Activated T-cell treated with anti-CD3 and anti-CD28 coated beads, Interleukin-2, amount 50 U/mL, for 72 hours (primary cell): Measurements from ENCODE around the gene C2orf81. TPM values are rescaled to one million over a fixed set of nuclear protein-coding genes. Genes with fewer than 3 reads are reported as not detected.

Experiments
- ATAC-seq, 2 donors: fragments of 150-1000 bp; cut with Tn5 transposase; replicated peaks in 1 of 2; 2 replicates each; pipeline ENCODE4 v1.10.0; 2021; ENCODE audit warnings: moderate library complexity in 2 of 2, mild to moderate bottlenecking in 1 of 2
- DNase-seq, 2 donors: peaks; one replicate each; pipeline ENCODE4 v3.0.0; 2021 to 2022; ENCODE audit warnings: mixed read lengths in 1 of 2
- H3K27ac Mint-ChIP-seq: one replicate; pipeline ENCODE4 v1.8.0; 2022; ENCODE audit warnings: mild to moderate bottlenecking, moderate library complexity, mixed read lengths
- H3K27me3 Mint-ChIP-seq: one replicate; pipeline ENCODE4 v1.8.0; 2022; ENCODE audit warnings: low read depth, mixed read lengths
- H3K36me3 Mint-ChIP-seq, 2 donors: one replicate each; pipeline ENCODE4 v1.8.0; 2022; ENCODE audit warnings: mixed read lengths in 2 of 2, mild to moderate bottlenecking in 1 of 2; ENCODE audit not compliant: insufficient read depth in 2 of 2
- H3K4me1 Mint-ChIP-seq: one replicate; pipeline ENCODE4 v1.8.0; 2022; ENCODE audit warnings: low read depth, mixed read lengths
- H3K4me3 Mint-ChIP-seq, 2 donors: one replicate each; pipeline ENCODE4 v1.8.0; 2022; ENCODE audit warnings: mild to moderate bottlenecking in 2 of 2, mixed read lengths in 2 of 2, moderate library complexity in 2 of 2
- H3K9me3 Mint-ChIP-seq, 2 donors: one replicate each; pipeline ENCODE4 v1.8.0; 2022; ENCODE audit warnings: mixed read lengths in 2 of 2
- total RNA-seq, 2 donors: library from RNA; stranded (reverse); gene quantifications; one replicate each; pipeline ENCODE4 v1.2.3, GENCODE V29; 2022

Gene C2orf81
- total RNA-seq, 2 donors from 2014 or later, result 3.7 to 4.9 TPM

GRCh38 chr2:74384051-74384450, 37.4 kb downstream of the C2orf81 start:
- Mint-ChIP-seq H3K4me1 (peaks cover 18% of the 10 kb centered on the region), H3K27ac (peak overlapping the region; percentile 24)
- ATAC-seq, result no peak

GRCh38 chr2:74383254-74383653, 38.2 kb downstream of the C2orf81 start:
- DNase-seq, result no peak
- no peak overlapping the region for H3K27ac Mint-ChIP-seq

More at GRCh38 chr2:74384051-74384450, 37.4 kb downstream of the C2orf81 start:
- H3K36me3 Mint-ChIP-seq, result no peaks in the 10 kb centered on the region
- no peak for DNase-seq
- H3K27me3 Mint-ChIP-seq, result no peaks in the 10 kb centered on the region
- H3K4me3 Mint-ChIP-seq, result no peak overlapping the region
- H3K9me3 Mint-ChIP-seq, result no peaks in the 10 kb centered on the region

GRCh38 chr2:74381751-74382150, 39.7 kb downstream of the C2orf81 start:
- DNase-seq (no peak), ATAC-seq (no peak)
- no peaks in the 10 kb centered on the region for H3K27me3 Mint-ChIP-seq
- no peak overlapping the region for H3K27ac Mint-ChIP-seq
- no peak overlapping the region for H3K4me3 Mint-ChIP-seq
- H3K36me3 Mint-ChIP-seq, result no peaks in the 10 kb centered on the region
- H3K9me3 Mint-ChIP-seq, result no peaks in the 10 kb centered on the region
- peaks cover 18% of the 10 kb centered on the region for H3K4me1 Mint-ChIP-seq

More at GRCh38 chr2:74383254-74383653, 38.2 kb downstream of the C2orf81 start:
- ATAC-seq, result no peak
- Mint-ChIP-seq H3K36me3 (no peaks in the 10 kb centered on the region), H3K4me1 (peaks cover 18% of the 10 kb centered on the region), H3K27me3 (no peaks in the 10 kb centered on the region), H3K4me3 (no peak overlapping the region), H3K9me3 (no peaks in the 10 kb centered on the region)

GRCh38 chr2:74379851-74380789, 41.3 kb downstream of the C2orf81 start, which contains the start of gene DCTN1:
Gene DCTN1, minus strand, starts transcription at chr2:74380311. Its CDS starts 274 bp downstream, at chr2:74380037.
- H3K36me3 Mint-ChIP-seq, result no peaks in the 10 kb centered on the region
- ATAC-seq, result peak; percentile 37 to 59
- H3K9me3 Mint-ChIP-seq, result no peaks in the 10 kb centered on the region
- DNase-seq, result peak; percentile 8 to 13
- no peaks in the 10 kb centered on the region for H3K27me3 Mint-ChIP-seq
- peak within 1 kb of the TSS; percentile 2 to 6 for H3K4me3 Mint-ChIP-seq
- peaks cover 18% of the 10 kb centered on the region for H3K4me1 Mint-ChIP-seq
- no peak within 1 kb of the TSS for H3K27ac Mint-ChIP-seq

- Mint-ChIP-seq H3K27ac (no peak overlapping the region), H3K9me3 (no peaks in the 10 kb centered on the region)
Observed at GRCh38 chr2:74378007-74378406, 43.4 kb downstream of the C2orf81 start.

GRCh38 chr2:74375838-74376237, 45.6 kb downstream of the C2orf81 start:
- DNase-seq (no peak), ATAC-seq (no peak)
- H3K4me3 Mint-ChIP-seq, result no peak overlapping the region
- no peaks in the 10 kb centered on the region for H3K27me3 Mint-ChIP-seq
- H3K9me3 Mint-ChIP-seq, result no peaks in the 10 kb centered on the region
- H3K36me3 Mint-ChIP-seq, result peaks cover 0 to 2% of the 10 kb centered on the region in 2 donors
- peaks cover 11% of the 10 kb centered on the region for H3K4me1 Mint-ChIP-seq
- H3K27ac Mint-ChIP-seq, result no peak overlapping the region

More at GRCh38 chr2:74378007-74378406, 43.4 kb downstream of the C2orf81 start:
- no peak for ATAC-seq
- Mint-ChIP-seq H3K27me3 (no peaks in the 10 kb centered on the region), H3K36me3 (no peaks in the 10 kb centered on the region), H3K4me1 (peaks cover 22% of the 10 kb centered on the region), H3K4me3 (no peak overlapping the region)
- no peak for DNase-seq

- ATAC-seq, result no peak
- Mint-ChIP-seq H3K4me3 (no peak overlapping the region), H3K27ac (no peak overlapping the region), H3K27me3 (no peaks in the 10 kb centered on the region), H3K36me3 (peaks cover 0 to 6% of the 10 kb centered on the region in 2 donors), H3K9me3 (no peaks in the 10 kb centered on the region), H3K4me1 (peaks cover 4% of the 10 kb centered on the region)
- DNase-seq, result no peak
Observed at GRCh38 chr2:74374509-74375205, 46.8 kb downstream of the C2orf81 start.

GRCh38 chr2:74373985-74374384, 47.4 kb downstream of the C2orf81 start:
- Mint-ChIP-seq H3K27ac (no peak overlapping the region), H3K4me1 (peaks cover 4% of the 10 kb centered on the region), H3K27me3 (no peaks in the 10 kb centered on the region), H3K36me3 (peaks cover 0 to 8% of the 10 kb centered on the region in 2 donors), H3K9me3 (no peaks in the 10 kb centered on the region), H3K4me3 (no peak overlapping the region)
- DNase-seq, result no peak
- ATAC-seq, result no peak

- Mint-ChIP-seq H3K27me3 (no peaks in the 10 kb centered on the region), H3K27ac (no peak overlapping the region), H3K4me3 (no peak overlapping the region), H3K4me1 (peaks cover 4% of the 10 kb centered on the region), H3K9me3 (no peaks in the 10 kb centered on the region), H3K36me3 (peaks cover 0 to 10% of the 10 kb centered on the region in 2 donors)
- ATAC-seq (no peak), DNase-seq (no peak)
Observed at GRCh38 chr2:74373221-74373676, 48.2 kb downstream of the C2orf81 start.

GRCh38 chr2:74372674-74373073, 48.7 kb downstream of the C2orf81 start:
- no peak for ATAC-seq
- no peaks in the 10 kb centered on the region for H3K9me3 Mint-ChIP-seq
- DNase-seq, result no peak
- no peak overlapping the region for H3K27ac Mint-ChIP-seq
- no peaks in the 10 kb centered on the region for H3K27me3 Mint-ChIP-seq
- no peak overlapping the region for H3K4me3 Mint-ChIP-seq
- H3K36me3 Mint-ChIP-seq, result peaks cover 0 to 12% of the 10 kb centered on the region in 2 donors
- peaks cover 4% of the 10 kb centered on the region for H3K4me1 Mint-ChIP-seq

- no peak overlapping the region for H3K4me3 Mint-ChIP-seq
- peaks cover 0 to 14% of the 10 kb centered on the region in 2 donors for H3K36me3 Mint-ChIP-seq
- peaks cover 4% of the 10 kb centered on the region for H3K4me1 Mint-ChIP-seq
- H3K27me3 Mint-ChIP-seq, result no peaks in the 10 kb centered on the region
- no peak for ATAC-seq
- no peaks in the 10 kb centered on the region for H3K9me3 Mint-ChIP-seq
- DNase-seq, result no peak
- H3K27ac Mint-ChIP-seq, result no peak overlapping the region
Observed at GRCh38 chr2:74371421-74371820, 50.0 kb downstream of the C2orf81 start.

- H3K36me3 Mint-ChIP-seq, result peaks cover 0 to 15% of the 10 kb centered on the region in 2 donors
- H3K27me3 Mint-ChIP-seq, result no peaks in the 10 kb centered on the region
- no peak overlapping the region for H3K27ac Mint-ChIP-seq
- H3K4me3 Mint-ChIP-seq, result no peak overlapping the region
- ATAC-seq (no peak), DNase-seq (no peak)
- no peaks in the 10 kb centered on the region for H3K9me3 Mint-ChIP-seq
- H3K4me1 Mint-ChIP-seq, result peaks cover 2% of the 10 kb centered on the region
Observed at GRCh38 chr2:74369976-74370375, 51.4 kb downstream of the C2orf81 start.

- H3K4me3 Mint-ChIP-seq, result no peak overlapping the region
- H3K27me3 Mint-ChIP-seq, result no peaks in the 10 kb centered on the region
- DNase-seq, result no peak
- H3K27ac Mint-ChIP-seq, result no peak overlapping the region
- no peak for ATAC-seq
- no peaks in the 10 kb centered on the region for H3K4me1 Mint-ChIP-seq
- H3K36me3 Mint-ChIP-seq, result peaks cover 0 to 15% of the 10 kb centered on the region in 2 donors
- H3K9me3 Mint-ChIP-seq, result no peaks in the 10 kb centered on the region
Observed at GRCh38 chr2:74368499-74368898, 52.9 kb downstream of the C2orf81 start.
